K562 (cell line): Measurements from ENCODE around the gene LRP2BP. TPM values are rescaled to one million over a fixed set of nuclear protein-coding genes. Genes with fewer than 3 reads are reported as not detected.

Experiments
- AFF1 ChIP-seq, 2 experiments: fragments of 450-650 bp; IDR thresholded peaks; 2 replicates each; pipeline ENCODE4 v1.6.1; 2018; ENCODE audit warnings: mild to moderate bottlenecking in 2 of 2, low read depth in 1 of 2; ENCODE audit not compliant: partially characterized antibody in 2 of 2
- ATF1 ChIP-seq, 2 experiments: fragments of 450-650 bp in 1 of 2; IDR thresholded peaks; 2 replicates each; pipeline ENCODE4 v1.6.1; 2016; ENCODE audit warnings: missing compliant biosample characterization in 1 of 2, missing genetic modification characterization in 1 of 2
- CBFA2T2 ChIP-seq: fragments of 450-650 bp; conservative IDR thresholded peaks from 2 replicates; pipeline ENCODE4 v1.6.1; 2017; ENCODE audit warnings: mild to moderate bottlenecking
- ESRRB ChIP-seq: fragments of 250-450 bp; sonication (Bioruptor Pico); IDR thresholded peaks from 2 replicates; pipeline ENCODE4 v1.5.0; 2020; ENCODE audit warnings: mild to moderate bottlenecking, moderate library complexity, borderline replicate concordance
- PHF20 ChIP-seq: fragments of 450-650 bp; IDR thresholded peaks from 2 replicates; pipeline ENCODE4 v1.6.1; 2018; ENCODE audit not compliant: partially characterized antibody
- POLR2B ChIP-seq: fragments of 450-650 bp; IDR thresholded peaks from 2 replicates; pipeline ENCODE4 v1.6.1; 2018; ENCODE audit warnings: low read depth; ENCODE audit not compliant: partially characterized antibody
- RB1 ChIP-seq: fragments of 450-650 bp; IDR thresholded peaks from 2 replicates; pipeline ENCODE4 v1.6.1; 2017; ENCODE audit warnings: low read depth, mild to moderate bottlenecking
- SIN3A ChIP-seq, 2 experiments: fragments of 150-350 bp in 1 of 2; IDR thresholded peaks; 2 replicates each; pipeline ENCODE4 v1.6.1; 2011 to 2016; ENCODE audit warnings: borderline replicate concordance in 2 of 2, low read depth in 2 of 2, low read length in 2 of 2, mild to moderate bottlenecking in 2 of 2, moderate library complexity in 2 of 2; ENCODE audit not compliant: control insufficient read depth in 1 of 2
- SMAD4 ChIP-seq: fragments of 250-450 bp; sonication (Bioruptor Pico); conservative IDR thresholded peaks from 2 replicates; pipeline ENCODE4 v1.8.0; 2021; ENCODE audit warnings: inconsistent platforms, mild to moderate bottlenecking, moderate library complexity
- ZBTB11 ChIP-seq, 3 experiments: fragments of 200-800 bp in 1 of 3; fragments of 250-450 bp in 1 of 3; fragments of 450-650 bp in 1 of 3; sonication (Bioruptor Pico) in 1 of 3; sonication (Bioruptor generic) in 1 of 3; formaldehyde crosslinking in 1 of 3; IDR thresholded peaks; 2 replicates each; pipeline versions ENCODE4 v1.6.1 to v1.8.0; 2016 to 2022; ENCODE audit warnings: mild to moderate bottlenecking in 2 of 3, missing genetic modification characterization in 2 of 3, missing compliant biosample characterization in 1 of 3, moderate library complexity in 1 of 3
- polyA plus RNA-seq, 8 experiments: library from polyadenylated mRNA; depleted of rRNA in 4 of 8; stranded (reverse) in 5 of 8; unstranded in 3 of 8; fragments of >200 nt; fragmentation: Nextera tagmentation in 2 of 8; fragmentation: Illumina TruSeq in 1 of 8; extraction: Ambion mirVana in 2 of 8; extraction: Trizol in 1 of 8; gene quantifications; 2 replicates each; pipeline versions ENCODE4 v1.2.1 to v1.2.3, GENCODE V29; 2011 to 2014; ENCODE audit warnings: inconsistent platforms in 1 of 8, missing spikeins in 1 of 8
- total RNA-seq, 7 experiments: library from RNA; depleted of rRNA in 6 of 7; stranded (reverse); fragments of >200 nt in 6 of 7; fragmentation: Illumina TruSeq in 2 of 7; extraction: Trizol in 2 of 7; gene quantifications; 2 replicates each; pipeline versions ENCODE4 v1.2.1 to v1.2.3, GENCODE V29; 2011 to 2021; ENCODE audit warnings: low replicate concordance in 1 of 7
- TF ChIP-seq, protein P1 (sequence below): sonication (generic); formaldehyde crosslinking; IDR thresholded peaks from 2 replicates; pipeline ENCODE4 v1.8.0; 2022; ENCODE audit warnings: mild to moderate bottlenecking, missing genetic modification reagents
- TF ChIP-seq, protein P2 (sequence below): fragments of 200-400 bp; formaldehyde crosslinking; IDR thresholded peaks from 2 replicates; pipeline ENCODE4 v1.6.1; 2017; ENCODE audit warnings: mild to moderate bottlenecking, low read depth, low read length, moderate library complexity

LRP2BP gene
- total and polyA plus RNA-seq, 9 of the 15 experiments (the other 6 are each of a cell fraction or from before 2014, with no cell fraction given): 0.42 to 2.1 (median 0.62) TPM

- TF ChIP-seq ATF1 (CRISPR knock-in tag; IDR thresholded peaks at IDR 0.05): peak; percentile 85
- peak; percentile 100 for TF ChIP-seq ATF1 (tag; IDR thresholded peaks at IDR 0.05)
- no peak for TF ChIP-seq ESRRB (CRISPR knock-in tag)
- no peak for TF ChIP-seq CBFA2T2
- TF ChIP-seq, protein P1, sequence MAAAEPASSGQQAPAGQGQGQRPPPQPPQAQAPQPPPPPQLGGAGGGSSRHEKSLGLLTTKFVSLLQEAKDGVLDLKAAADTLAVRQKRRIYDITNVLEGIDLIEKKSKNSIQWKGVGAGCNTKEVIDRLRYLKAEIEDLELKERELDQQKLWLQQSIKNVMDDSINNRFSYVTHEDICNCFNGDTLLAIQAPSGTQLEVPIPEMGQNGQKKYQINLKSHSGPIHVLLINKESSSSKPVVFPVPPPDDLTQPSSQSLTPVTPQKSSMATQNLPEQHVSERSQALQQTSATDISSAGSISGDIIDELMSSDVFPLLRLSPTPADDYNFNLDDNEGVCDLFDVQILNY (CRISPR knock-in tag): peak; percentile 39; the same call in 1 of the 2 replicates
- peak; percentile 84; the same call in 1 of the 2 replicates for TF ChIP-seq RB1
- TF ChIP-seq SMAD4 (CRISPR knock-in tag): 0 out of 2 replicates have a peak, but pooled peaks have one; percentile 47
- no peak for TF ChIP-seq PHF20
- TF ChIP-seq SIN3A (IDR thresholded peaks at IDR 0.05; ENCODE audit: borderline replicate concordance in 2 of 2, control insufficient read depth in 1 of 2, low read depth in 2 of 2, low read length in 2 of 2): peak; percentile 96 to 98
- TF ChIP-seq, protein P2, sequence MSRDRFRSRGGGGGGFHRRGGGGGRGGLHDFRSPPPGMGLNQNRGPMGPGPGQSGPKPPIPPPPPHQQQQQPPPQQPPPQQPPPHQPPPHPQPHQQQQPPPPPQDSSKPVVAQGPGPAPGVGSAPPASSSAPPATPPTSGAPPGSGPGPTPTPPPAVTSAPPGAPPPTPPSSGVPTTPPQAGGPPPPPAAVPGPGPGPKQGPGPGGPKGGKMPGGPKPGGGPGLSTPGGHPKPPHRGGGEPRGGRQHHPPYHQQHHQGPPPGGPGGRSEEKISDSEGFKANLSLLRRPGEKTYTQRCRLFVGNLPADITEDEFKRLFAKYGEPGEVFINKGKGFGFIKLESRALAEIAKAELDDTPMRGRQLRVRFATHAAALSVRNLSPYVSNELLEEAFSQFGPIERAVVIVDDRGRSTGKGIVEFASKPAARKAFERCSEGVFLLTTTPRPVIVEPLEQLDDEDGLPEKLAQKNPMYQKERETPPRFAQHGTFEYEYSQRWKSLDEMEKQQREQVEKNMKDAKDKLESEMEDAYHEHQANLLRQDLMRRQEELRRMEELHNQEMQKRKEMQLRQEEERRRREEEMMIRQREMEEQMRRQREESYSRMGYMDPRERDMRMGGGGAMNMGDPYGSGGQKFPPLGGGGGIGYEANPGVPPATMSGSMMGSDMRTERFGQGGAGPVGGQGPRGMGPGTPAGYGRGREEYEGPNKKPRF: no peak
- peak in 1 of 2 experiments; percentile 89 for TF ChIP-seq AFF1 (IDR thresholded peaks at IDR 0.05; ENCODE audit: low read depth in 1 of 2, partially characterized antibody in 2 of 2)
- TF ChIP-seq POLR2B: peak; percentile 53
- peak in 1 of 3 experiments; percentile 58; a peak in 1 of 6 replicates for TF ChIP-seq ZBTB11 (CRISPR knock-in tag; IDR thresholded peaks at IDR 0.05)
Measured at GRCh38 chr4:185425647-185426352, 30.1 kb upstream of the LRP2BP start, which contains the start of gene UFSP2 (continued).
